Stomach smooth muscle (tissue), 2 donors: ENCODE measurements around the gene RIC3.

Experiments used
- H3K27ac ChIP-seq: one replicate; pipeline ENCODE4 v1.7.0; 2013; ENCODE audit warnings: mild to moderate bottlenecking, low read length, inconsistent platforms
- H3K27me3 ChIP-seq, 2 donors: one replicate each; pipeline ENCODE4 v1.7.0; 2013; ENCODE audit warnings: low read length in 2 of 2; ENCODE audit not compliant: insufficient read depth in 2 of 2, control insufficient read depth in 1 of 2
- H3K36me3 ChIP-seq, 2 donors: one replicate each; pipeline ENCODE4 v1.7.0; 2013; ENCODE audit warnings: low read length in 2 of 2; ENCODE audit not compliant: control insufficient read depth in 2 of 2, insufficient read depth in 2 of 2
- H3K4me1 ChIP-seq: one replicate; pipeline ENCODE4 v1.7.0; 2013; ENCODE audit warnings: low read length; ENCODE audit not compliant: control insufficient read depth, insufficient read depth
- H3K4me3 ChIP-seq, 2 donors: one replicate each; pipeline ENCODE4 v1.7.0; 2013; ENCODE audit warnings: low read length in 2 of 2
- H3K9ac ChIP-seq, 2 donors: one replicate each; pipeline ENCODE4 v1.7.0; 2013; ENCODE audit warnings: low read length in 2 of 2, mild to moderate bottlenecking in 1 of 2
- H3K9me3 ChIP-seq, 2 donors: one replicate each; pipeline ENCODE4 v1.7.0; 2013; ENCODE audit warnings: low read length in 2 of 2; ENCODE audit not compliant: control insufficient read depth in 2 of 2
- donor health status: healthy.
- donor health status: Pancreatic carcinoma.

RIC3 gene

GRCh38 chr11:8204025-8204424, 35.2 kb upstream of the RIC3 start:
- Histone ChIP-seq H3K4me1 (no peaks in the 10 kb centered on the region), H3K27me3 (peaks cover 0 to 7% of the 10 kb centered on the region in 2 donors), H3K4me3 (no peak overlapping the region), H3K36me3 (no peaks in the 10 kb centered on the region), H3K27ac (no peak overlapping the region), H3K9ac (no peak overlapping the region), H3K9me3 (no peaks in the 10 kb centered on the region)

- Histone ChIP-seq H3K9ac (no peak overlapping the region), H3K27me3 (peaks cover 0 to 7% of the 10 kb centered on the region in 2 donors), H3K27ac (no peak overlapping the region), H3K9me3 (no peaks in the 10 kb centered on the region), H3K36me3 (no peaks in the 10 kb centered on the region), H3K4me1 (no peaks in the 10 kb centered on the region), H3K4me3 (no peak overlapping the region)
These were observed 34.5 kb upstream of the RIC3 start for GRCh38 chr11:8203414-8203715.

DNA sequence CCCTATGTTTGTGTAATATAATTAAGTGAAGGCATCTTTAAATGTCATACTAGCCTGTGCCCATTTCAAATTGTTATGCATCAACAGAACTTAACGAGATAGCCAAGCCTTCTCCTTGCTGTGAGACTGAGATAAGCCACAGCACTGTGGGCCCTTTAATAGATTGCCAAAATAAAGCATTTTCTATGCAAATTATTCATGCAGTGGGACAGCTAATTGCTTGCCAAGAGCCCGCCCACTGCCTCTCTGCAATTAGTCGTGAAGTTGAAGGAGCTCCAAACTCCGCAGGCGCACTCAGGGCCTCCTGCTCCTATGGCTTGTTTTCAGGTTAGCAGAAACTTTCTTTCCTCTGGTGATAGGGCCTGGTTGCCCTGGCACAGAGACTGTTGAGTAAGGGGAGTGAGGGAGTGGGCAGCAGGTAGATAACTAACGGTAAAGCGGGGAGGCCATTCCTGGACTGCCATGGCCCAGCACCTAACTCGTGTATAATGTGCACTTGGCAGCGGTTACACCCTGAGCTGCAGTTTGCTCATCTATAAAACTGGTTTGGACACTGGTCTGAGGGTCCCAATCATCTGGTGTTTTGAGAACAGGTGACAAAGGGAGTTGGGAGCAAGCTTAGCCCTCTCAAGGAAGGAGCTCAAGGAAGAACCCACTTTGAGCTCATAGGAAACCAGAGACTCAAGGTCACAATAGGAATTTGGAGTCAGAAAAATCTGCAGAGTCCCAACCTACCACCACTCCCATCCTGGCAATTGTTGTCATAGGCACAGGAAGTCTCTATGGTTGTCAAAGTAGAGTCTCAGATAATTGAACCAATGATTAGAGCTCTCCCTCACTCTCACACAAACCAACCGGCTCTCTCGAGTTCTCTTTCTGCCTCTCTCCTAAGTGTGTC, 33.9 kb upstream of the RIC3 start:
- H3K9ac ChIP-seq = no peak overlapping the region
- no peak overlapping the region for H3K27ac ChIP-seq
- H3K4me3 ChIP-seq = no peak overlapping the region
- no peaks in the 10 kb centered on the region for H3K36me3 ChIP-seq
- no peaks in the 10 kb centered on the region for H3K4me1 ChIP-seq
- peaks cover 0 to 7% of the 10 kb centered on the region in 2 donors for H3K27me3 ChIP-seq
- no peaks in the 10 kb centered on the region for H3K9me3 ChIP-seq

GRCh38 chr11:8201644-8202365, 33.0 kb upstream of the RIC3 start:
- peaks cover 0 to 2% of the 10 kb centered on the region in 2 donors for H3K27me3 ChIP-seq
- no peaks in the 10 kb centered on the region for H3K4me1 ChIP-seq
- H3K9ac ChIP-seq = no peak overlapping the region
- no peak overlapping the region for H3K27ac ChIP-seq
- H3K9me3 ChIP-seq = no peaks in the 10 kb centered on the region
- no peaks in the 10 kb centered on the region for H3K36me3 ChIP-seq
- H3K4me3 ChIP-seq = no peak overlapping the region

DNA sequence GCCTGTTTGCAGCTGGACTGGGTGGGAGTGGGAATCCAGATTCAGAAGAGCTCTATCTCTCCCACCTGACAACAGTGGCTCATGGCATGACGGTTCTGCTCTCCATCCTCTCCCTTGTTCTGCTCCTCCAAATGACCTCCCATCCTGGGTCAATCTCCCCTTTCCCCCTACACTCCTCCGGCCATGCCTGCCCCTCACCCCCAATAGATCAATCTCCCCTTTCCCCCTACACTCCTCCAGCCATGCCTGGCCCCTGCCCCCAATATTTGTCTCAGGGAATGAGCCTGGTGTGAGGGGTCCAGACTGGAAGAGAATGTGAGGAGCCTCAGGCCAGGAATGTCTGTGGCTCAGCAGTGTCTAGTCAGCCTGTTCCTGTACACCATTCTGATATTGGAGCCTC, 30.9 kb upstream of the RIC3 start:
- Histone ChIP-seq H3K27ac (no peak overlapping the region), H3K27me3 (peaks cover 0 to 3% of the 10 kb centered on the region in 2 donors), H3K4me3 (no peak overlapping the region), H3K9me3 (no peaks in the 10 kb centered on the region), H3K36me3 (no peaks in the 10 kb centered on the region), H3K9ac (no peak overlapping the region), H3K4me1 (no peaks in the 10 kb centered on the region)

- peaks cover 0 to 9% of the 10 kb centered on the region in 2 donors for H3K27me3 ChIP-seq
- H3K27ac ChIP-seq = no peak overlapping the region
- H3K4me3 ChIP-seq = no peak overlapping the region
- no peak overlapping the region for H3K9ac ChIP-seq
- no peaks in the 10 kb centered on the region for H3K9me3 ChIP-seq
- no peaks in the 10 kb centered on the region for H3K36me3 ChIP-seq
- H3K4me1 ChIP-seq = no peaks in the 10 kb centered on the region
These were observed 27.9 kb upstream of the RIC3 start for GRCh38 chr11:8196749-8197148.

- Histone ChIP-seq H3K36me3 (no peaks in the 10 kb centered on the region), H3K4me1 (no peaks in the 10 kb centered on the region), H3K27ac (no peak overlapping the region), H3K4me3 (no peak overlapping the region), H3K9me3 (no peaks in the 10 kb centered on the region), H3K9ac (no peak overlapping the region), H3K27me3 (peaks cover 0 to 9% of the 10 kb centered on the region in 2 donors)
These were observed 26.1 kb upstream of the RIC3 start for GRCh38 chr11:8194956-8195355.

GRCh38 chr11:8192896-8193209, 24.0 kb upstream of the RIC3 start:
- Histone ChIP-seq H3K9me3 (no peaks in the 10 kb centered on the region), H3K36me3 (no peaks in the 10 kb centered on the region), H3K9ac (no peak overlapping the region), H3K27ac (no peak overlapping the region), H3K27me3 (peaks cover 0 to 9% of the 10 kb centered on the region in 2 donors), H3K4me3 (no peak overlapping the region), H3K4me1 (no peaks in the 10 kb centered on the region)

GRCh38 chr11:8192016-8192895, 23.4 kb upstream of the RIC3 start:
- Histone ChIP-seq H3K9ac (no peak overlapping the region), H3K27me3 (peaks cover 0 to 9% of the 10 kb centered on the region in 2 donors), H3K4me1 (no peaks in the 10 kb centered on the region), H3K4me3 (no peak overlapping the region), H3K36me3 (no peaks in the 10 kb centered on the region), H3K9me3 (no peaks in the 10 kb centered on the region), H3K27ac (no peak overlapping the region)

DNA sequence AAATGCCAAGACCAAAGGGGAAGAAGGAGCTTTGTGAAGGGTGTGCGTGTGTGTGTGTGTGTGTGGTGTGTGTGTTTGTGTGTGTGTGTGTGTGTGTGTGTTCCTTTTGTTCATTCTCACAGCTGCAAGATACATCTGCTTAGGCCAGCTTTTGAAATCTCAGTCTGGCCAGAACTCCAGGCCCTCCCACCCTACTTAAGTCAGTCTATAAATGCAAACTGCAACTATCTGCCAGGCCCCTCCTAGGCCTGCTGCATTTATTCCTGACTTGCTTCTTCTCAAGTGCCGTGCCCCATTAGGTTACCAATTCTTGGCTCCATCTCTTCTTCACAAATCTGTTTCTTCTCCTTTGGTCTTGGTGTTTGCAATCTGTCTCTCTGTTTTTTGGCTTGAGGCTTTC, 21.6 kb upstream of the RIC3 start:
- no peak overlapping the region for H3K9ac ChIP-seq
- H3K4me3 ChIP-seq = no peak overlapping the region

More for the DNA sequence above, 21.6 kb upstream of the RIC3 start:
- Histone ChIP-seq H3K27me3 (peaks cover 2 to 6% of the 10 kb centered on the region in 2 donors), H3K27ac (no peak overlapping the region), H3K9me3 (no peaks in the 10 kb centered on the region), H3K36me3 (no peaks in the 10 kb centered on the region), H3K4me1 (no peaks in the 10 kb centered on the region)
